Coronary artery (tissue), 2 donors: ENCODE results near the gene NUP214.

ENCODE experiments used
- DNase-seq: peaks from one replicate; pipeline ENCODE4 v3.0.0-alpha.2; 2017; ENCODE audit warnings: low spot score
- H3K27ac ChIP-seq, 2 donors: fragments of 200-600 bp; sonication (generic); one replicate each; pipeline ENCODE4 v1.5.1; 2016 to 2019
- H3K4me3 ChIP-seq: fragments of 200-600 bp; sonication (generic); 2 replicates; pipeline ENCODE4 v1.5.1; 2016; ENCODE audit warnings: mild to moderate bottlenecking, moderate library complexity
- CTCF ChIP-seq: fragments of 200-600 bp; sonication (generic); IDR thresholded peaks from one replicate; pipeline ENCODE4 v1.5.1; 2019; ENCODE audit warnings: antibody characterized with exemption

NUP214 gene

GRCh38 chr9:131119600-131119999 lies 5.8 kb upstream of the NUP214 start:
- Histone ChIP-seq H3K27ac (no peak overlapping the region), H3K4me3 (no peak overlapping the region)
- DNase-seq = no peak
- no peak for TF ChIP-seq CTCF

GRCh38 chr9:131120620-131121228 lies 4.7 kb upstream of the NUP214 start:
- H3K4me3 ChIP-seq = no peak overlapping the region
- DNase-seq = no peak
- H3K27ac ChIP-seq = no peak overlapping the region
- no peak for TF ChIP-seq CTCF

GRCh38 chr9:131121346-131121745 lies 4.0 kb upstream of the NUP214 start:
- no peak for DNase-seq
- Histone ChIP-seq H3K27ac (no peak overlapping the region), H3K4me3 (no peak overlapping the region)
- TF ChIP-seq CTCF = no peak

- no peak for DNase-seq
- no peak overlapping the region for H3K4me3 ChIP-seq
Observed at GRCh38 chr9:131122158-131122557, 3.2 kb upstream of the NUP214 start.

GRCh38 chr9:131125038-131125287 lies 423 bp upstream of the NUP214 start:
- H3K4me3 ChIP-seq = peak overlapping the region; percentile 92
- DNase-seq = no peak
- peak overlapping the region; percentile 76 to 90 for H3K27ac ChIP-seq
- no peak for TF ChIP-seq CTCF

More at GRCh38 chr9:131122158-131122557, 3.2 kb upstream of the NUP214 start:
- H3K27ac ChIP-seq = no peak overlapping the region
- no peak for TF ChIP-seq CTCF

GRCh38 chr9:131126059-131126426 lies 657 bp downstream of the NUP214 start:
- H3K27ac ChIP-seq = peak overlapping the region; percentile 76 to 90

More at GRCh38 chr9:131126059-131126426, 657 bp downstream of the NUP214 start:
- no peak for TF ChIP-seq CTCF
- H3K4me3 ChIP-seq = peak overlapping the region; percentile 92
- no peak for DNase-seq
